GM03348 (cell line): Measurements from ENCODE around the gene PADI1.

ENCODE experiments used
- DNase-seq: peaks from one replicate; pipeline ENCODE4 v3.0.0; 2012; ENCODE audit warnings: low spot score

PADI1 gene

GRCh38 chr1:17272646-17273045 is 67.7 kb downstream of the PADI1 start:
- DNase-seq: no peak

- DNase-seq: no peak
Observed at GRCh38 chr1:17273096-17273495, 68.2 kb downstream of the PADI1 start.

GRCh38 chr1:17274186-17275170 is 69.5 kb downstream of the PADI1 start:
- peak; percentile 84 for DNase-seq

- DNase-seq: peak; percentile 72
Observed at GRCh38 chr1:17276568-17276967, 71.6 kb downstream of the PADI1 start.

GRCh38 chr1:17277511-17278159 is 72.7 kb downstream of the PADI1 start:
- no peak for DNase-seq

- DNase-seq: no peak
Observed at GRCh38 chr1:17278996-17279830, 74.3 kb downstream of the PADI1 start.

- no peak for DNase-seq
Observed at GRCh38 chr1:17280436-17280835, 75.5 kb downstream of the PADI1 start.

GRCh38 chr1:17280894-17281293 is 76.0 kb downstream of the PADI1 start:
- no peak for DNase-seq

GRCh38 chr1:17281775-17282181 is 76.8 kb downstream of the PADI1 start:
- no peak for DNase-seq

- no peak for DNase-seq
Observed at GRCh38 chr1:17282836-17283235, 77.9 kb downstream of the PADI1 start.

- DNase-seq: no peak
Observed at GRCh38 chr1:17286646-17287045, 81.7 kb downstream of the PADI1 start.

- DNase-seq: peak; percentile 92
Observed at GRCh38 chr1:17287130-17287776, 82.3 kb downstream of the PADI1 start.

- no peak for DNase-seq
Observed at GRCh38 chr1:17289721-17290120, 84.8 kb downstream of the PADI1 start.

GRCh38 chr1:17290553-17290952 is 85.6 kb downstream of the PADI1 start:
- no peak for DNase-seq

- no peak for DNase-seq
Observed at GRCh38 chr1:17292299-17293160, 87.6 kb downstream of the PADI1 start.

GRCh38 chr1:17293681-17294425 is 88.9 kb downstream of the PADI1 start:
- no peak for DNase-seq

- no peak for DNase-seq
Observed at GRCh38 chr1:17295292-17295691, 90.4 kb downstream of the PADI1 start.
